Activated T-helper 17 cell treated with anti-CD3 and anti-CD28 coated beads, Interleukin-2, amount 50 U/mL, for 72 hours (primary cell): ENCODE measurements around the gene CC2D1A. TPM values are rescaled to one million over a fixed set of nuclear protein-coding genes. Genes with fewer than 3 reads are reported as not detected.

ENCODE experiments used
- ATAC-seq: fragments of 150-1000 bp; cut with Tn5 transposase; replicated peaks from 2 replicates; pipeline ENCODE4 v1.10.0; 2021; ENCODE audit warnings: mild to moderate bottlenecking, moderate library complexity
- H3K27ac Mint-ChIP-seq: one replicate; pipeline ENCODE4 v1.8.0; 2022; ENCODE audit warnings: mixed read lengths
- H3K27me3 Mint-ChIP-seq: one replicate; pipeline ENCODE4 v1.8.0; 2022; ENCODE audit warnings: mixed read lengths
- H3K36me3 Mint-ChIP-seq: one replicate; pipeline ENCODE4 v1.8.0; 2022; ENCODE audit warnings: low read depth, mild to moderate bottlenecking, mixed read lengths
- H3K4me1 Mint-ChIP-seq: one replicate; pipeline ENCODE4 v1.8.0; 2022; ENCODE audit warnings: mixed read lengths
- H3K4me3 Mint-ChIP-seq: one replicate; pipeline ENCODE4 v1.8.0; 2022; ENCODE audit warnings: mild to moderate bottlenecking, mixed read lengths
- H3K9me3 Mint-ChIP-seq: one replicate; pipeline ENCODE4 v1.8.0; 2022; ENCODE audit warnings: mixed read lengths
- total RNA-seq, 2 donors: library from RNA; stranded (reverse); gene quantifications; one replicate each; pipeline ENCODE4 v1.2.3, GENCODE V29; 2022

CC2D1A gene
- total RNA-seq, 2 donors from 2014 or later: 34.6 to 35.4 TPM

DNA sequence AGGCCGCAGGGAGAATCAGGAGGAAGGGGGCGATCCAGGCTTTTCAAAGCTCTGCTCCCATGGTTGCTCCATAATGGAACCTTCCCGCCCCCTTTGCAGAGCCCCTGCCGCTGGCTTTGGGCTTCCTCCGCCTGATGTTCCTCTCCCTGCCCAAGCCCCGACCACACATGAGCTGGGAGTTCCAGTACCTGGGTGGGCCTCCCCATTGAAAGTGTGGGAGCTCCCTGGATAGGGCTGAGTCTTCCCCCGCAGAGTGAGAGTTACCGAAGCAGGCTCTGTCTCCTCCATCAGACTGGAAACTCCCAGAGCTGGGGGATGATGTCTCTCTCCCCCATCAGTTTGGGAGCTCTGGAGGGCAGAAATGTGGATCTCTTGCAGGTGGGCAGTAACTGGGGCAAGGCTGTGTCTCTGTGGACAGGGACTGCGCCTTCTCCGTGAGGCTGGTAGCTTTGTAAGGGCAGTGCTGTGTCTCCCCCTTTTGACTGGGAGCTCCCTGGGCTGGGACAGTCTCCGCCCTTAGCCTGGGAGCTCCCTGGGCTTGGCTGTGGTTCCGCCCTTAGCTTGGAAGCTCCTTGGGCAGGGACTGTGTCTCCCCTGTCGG, 47.0 kb downstream of the CC2D1A start:
- Mint-ChIP-seq H3K27ac (peak overlapping the region; percentile 63), H3K4me1 (no peaks in the 10 kb centered on the region), H3K27me3 (no peaks in the 10 kb centered on the region), H3K9me3 (no peaks in the 10 kb centered on the region), H3K36me3 (peaks cover 49% of the 10 kb centered on the region), H3K4me3 (peak overlapping the region; percentile 96)
- ATAC-seq: no peak

GRCh38 chr19:13954185-13954584, 48.2 kb downstream of the CC2D1A start:
- H3K27me3 Mint-ChIP-seq: no peaks in the 10 kb centered on the region
- peak overlapping the region; percentile 96 for H3K4me3 Mint-ChIP-seq
- ATAC-seq: no peak
- H3K36me3 Mint-ChIP-seq: peaks cover 60% of the 10 kb centered on the region
- H3K9me3 Mint-ChIP-seq: no peaks in the 10 kb centered on the region
- no peaks in the 10 kb centered on the region for H3K4me1 Mint-ChIP-seq
- peak overlapping the region; percentile 63 for H3K27ac Mint-ChIP-seq

DNA sequence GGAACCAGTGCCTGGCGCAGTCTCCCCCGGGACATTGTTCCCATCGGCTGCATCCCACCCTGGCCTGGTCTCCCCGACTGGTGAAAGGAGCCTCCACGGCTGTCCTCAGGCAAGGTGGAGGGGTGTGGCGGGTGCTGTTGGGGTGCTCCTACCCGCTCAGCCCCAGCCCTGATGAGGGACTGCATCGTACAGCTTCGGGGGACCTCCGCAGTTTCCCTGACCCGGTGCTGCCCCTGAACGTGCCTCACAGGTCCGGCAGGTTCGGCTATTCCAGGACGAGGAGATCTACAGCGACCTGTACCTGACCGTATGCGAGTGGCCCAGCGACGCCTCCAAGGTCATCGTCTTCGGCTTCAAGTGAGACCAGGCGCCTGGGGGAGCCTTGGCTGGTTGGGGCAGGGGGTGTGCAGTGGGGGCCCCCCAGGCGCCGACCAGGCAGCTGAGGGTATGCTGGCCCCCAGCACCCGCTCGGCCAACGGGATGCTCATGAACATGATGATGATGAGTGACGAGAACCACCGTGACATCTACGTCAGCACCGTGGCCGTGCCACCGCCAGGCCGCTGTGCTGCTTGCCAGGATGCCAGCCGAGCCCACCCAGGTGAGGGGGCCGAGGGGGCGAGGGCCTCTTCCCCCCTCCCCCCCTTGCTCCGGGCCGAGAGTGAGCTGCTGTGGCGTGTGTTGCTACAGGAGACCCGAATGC, 49.8 kb downstream of the CC2D1A start:
- Mint-ChIP-seq H3K4me3 (no peak overlapping the region), H3K9me3 (no peaks in the 10 kb centered on the region), H3K36me3 (peaks cover 66% of the 10 kb centered on the region), H3K4me1 (no peaks in the 10 kb centered on the region), H3K27me3 (no peaks in the 10 kb centered on the region), H3K27ac (no peak overlapping the region)
- no peak for ATAC-seq

DNA sequence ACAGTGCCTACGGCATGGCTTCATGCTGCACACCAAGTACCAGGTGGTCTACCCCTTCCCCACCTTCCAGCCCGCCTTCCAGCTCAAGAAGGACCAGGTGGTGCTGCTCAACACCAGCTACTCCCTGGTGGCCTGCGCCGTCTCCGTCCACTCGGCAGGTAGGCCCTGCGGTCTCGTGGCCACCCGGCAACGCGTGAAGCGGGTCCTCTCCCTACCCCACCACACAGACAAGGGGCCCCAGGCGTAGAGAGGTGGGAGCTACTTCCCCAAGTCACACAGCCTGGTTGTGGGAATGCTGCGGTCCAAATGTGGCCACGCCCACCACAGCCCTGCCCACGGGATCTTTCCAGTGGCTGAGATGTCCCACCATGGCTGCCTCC, 50.4 kb downstream of the CC2D1A start:
- no peak for ATAC-seq
- Mint-ChIP-seq H3K36me3 (peaks cover 71% of the 10 kb centered on the region), H3K27me3 (no peaks in the 10 kb centered on the region), H3K4me3 (no peak overlapping the region), H3K4me1 (no peaks in the 10 kb centered on the region), H3K27ac (no peak overlapping the region), H3K9me3 (no peaks in the 10 kb centered on the region)

DNA sequence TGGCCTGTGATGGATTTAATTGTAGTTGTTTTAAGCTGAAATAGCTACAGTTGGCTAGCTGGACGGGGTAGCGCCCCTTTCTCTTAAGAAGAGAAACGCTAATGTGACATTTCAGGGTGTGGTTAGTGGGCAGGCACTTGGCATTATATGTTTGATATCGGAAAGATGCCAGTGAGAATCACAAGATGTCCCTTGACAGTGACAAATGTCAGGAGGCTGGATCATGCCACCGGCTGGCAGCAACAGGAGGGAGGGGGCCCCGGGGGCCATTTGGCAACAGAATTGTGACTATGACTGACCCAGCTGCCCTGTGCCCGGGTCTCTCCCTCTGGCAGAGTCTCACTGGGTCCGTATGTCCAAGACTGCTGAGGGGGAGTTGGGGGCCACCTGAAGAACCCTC, 51.0 kb downstream of the CC2D1A start:
- no peak for ATAC-seq
- peaks cover 72% of the 10 kb centered on the region for H3K36me3 Mint-ChIP-seq
- H3K4me3 Mint-ChIP-seq: no peak overlapping the region
- no peaks in the 10 kb centered on the region for H3K9me3 Mint-ChIP-seq
- H3K4me1 Mint-ChIP-seq: no peaks in the 10 kb centered on the region
- H3K27me3 Mint-ChIP-seq: no peaks in the 10 kb centered on the region
- no peak overlapping the region for H3K27ac Mint-ChIP-seq

- Mint-ChIP-seq H3K36me3 (peaks cover 68% of the 10 kb centered on the region), H3K4me3 (no peak overlapping the region), H3K9me3 (no peaks in the 10 kb centered on the region), H3K4me1 (no peaks in the 10 kb centered on the region), H3K27ac (no peak overlapping the region), H3K27me3 (no peaks in the 10 kb centered on the region)
- ATAC-seq: no peak
Observed at GRCh38 chr19:13958043-13958442, 52.0 kb downstream of the CC2D1A start.

GRCh38 chr19:13959141-13959961, 53.4 kb downstream of the CC2D1A start:
- Mint-ChIP-seq H3K27me3 (no peaks in the 10 kb centered on the region), H3K4me1 (no peaks in the 10 kb centered on the region), H3K27ac (no peak overlapping the region), H3K4me3 (no peak overlapping the region), H3K9me3 (no peaks in the 10 kb centered on the region), H3K36me3 (peaks cover 64% of the 10 kb centered on the region)
- ATAC-seq: no peak

- ATAC-seq: peak; percentile 28
Observed at GRCh38 chr19:13959962-13960862, 54.2 kb downstream of the CC2D1A start.

DNA sequence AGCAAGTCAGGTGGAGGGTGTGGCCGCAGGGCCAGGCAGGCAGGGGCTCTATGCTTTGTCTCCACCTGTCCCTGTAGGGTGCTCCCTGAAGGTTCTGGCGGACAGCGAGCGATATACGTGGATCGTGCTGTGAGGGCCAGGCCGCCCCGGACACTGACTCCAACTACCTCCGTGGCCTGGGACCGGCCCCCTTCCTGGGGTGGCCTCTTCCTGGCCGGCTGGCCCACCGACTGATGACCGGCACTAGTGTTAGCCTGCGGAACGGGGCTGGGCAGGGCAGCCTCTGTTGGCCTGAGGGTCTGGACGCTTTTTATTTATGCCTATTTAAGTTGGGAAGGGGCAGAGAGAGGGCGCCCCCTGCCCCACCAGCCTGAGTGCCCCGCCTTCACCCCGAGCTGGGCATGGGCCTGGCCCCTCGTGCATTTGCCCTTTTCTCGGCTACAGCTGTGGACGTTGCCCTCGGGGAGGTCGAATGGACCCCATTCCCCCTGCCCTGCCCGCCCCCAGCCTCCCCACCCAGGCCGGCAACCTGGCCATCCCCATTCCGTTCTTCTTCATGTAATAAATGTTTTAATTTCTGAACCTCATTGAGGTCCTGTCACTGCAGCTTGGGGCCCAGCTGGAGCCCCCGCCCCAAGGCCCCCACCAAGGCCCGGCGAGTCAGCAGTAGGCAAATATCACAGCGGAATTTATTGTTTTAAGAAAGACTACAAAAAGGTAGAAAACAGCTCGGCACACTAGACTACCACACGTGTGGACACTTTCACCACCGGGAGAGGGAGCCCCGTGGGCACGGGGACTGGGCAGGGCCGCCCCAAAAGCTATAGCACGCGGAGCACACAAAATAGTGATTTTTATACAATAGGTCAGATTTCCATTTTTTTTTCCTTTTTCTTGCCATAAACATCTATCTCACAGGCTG, 55.1 kb downstream of the CC2D1A start:
- ATAC-seq: no peak
- Mint-ChIP-seq H3K27me3 (no peaks in the 10 kb centered on the region), H3K27ac (no peak overlapping the region), H3K4me3 (no peak overlapping the region), H3K4me1 (no peaks in the 10 kb centered on the region), H3K36me3 (peaks cover 56% of the 10 kb centered on the region), H3K9me3 (no peaks in the 10 kb centered on the region)

More at GRCh38 chr19:13959962-13960862, 54.2 kb downstream of the CC2D1A start:
- Mint-ChIP-seq H3K4me1 (no peaks in the 10 kb centered on the region), H3K27ac (no peak overlapping the region), H3K9me3 (no peaks in the 10 kb centered on the region), H3K36me3 (peaks cover 64% of the 10 kb centered on the region), H3K27me3 (no peaks in the 10 kb centered on the region), H3K4me3 (no peak overlapping the region)

GRCh38 chr19:13961826-13962698, 56.1 kb downstream of the CC2D1A start:
- H3K36me3 Mint-ChIP-seq: peaks cover 47% of the 10 kb centered on the region

DNA sequence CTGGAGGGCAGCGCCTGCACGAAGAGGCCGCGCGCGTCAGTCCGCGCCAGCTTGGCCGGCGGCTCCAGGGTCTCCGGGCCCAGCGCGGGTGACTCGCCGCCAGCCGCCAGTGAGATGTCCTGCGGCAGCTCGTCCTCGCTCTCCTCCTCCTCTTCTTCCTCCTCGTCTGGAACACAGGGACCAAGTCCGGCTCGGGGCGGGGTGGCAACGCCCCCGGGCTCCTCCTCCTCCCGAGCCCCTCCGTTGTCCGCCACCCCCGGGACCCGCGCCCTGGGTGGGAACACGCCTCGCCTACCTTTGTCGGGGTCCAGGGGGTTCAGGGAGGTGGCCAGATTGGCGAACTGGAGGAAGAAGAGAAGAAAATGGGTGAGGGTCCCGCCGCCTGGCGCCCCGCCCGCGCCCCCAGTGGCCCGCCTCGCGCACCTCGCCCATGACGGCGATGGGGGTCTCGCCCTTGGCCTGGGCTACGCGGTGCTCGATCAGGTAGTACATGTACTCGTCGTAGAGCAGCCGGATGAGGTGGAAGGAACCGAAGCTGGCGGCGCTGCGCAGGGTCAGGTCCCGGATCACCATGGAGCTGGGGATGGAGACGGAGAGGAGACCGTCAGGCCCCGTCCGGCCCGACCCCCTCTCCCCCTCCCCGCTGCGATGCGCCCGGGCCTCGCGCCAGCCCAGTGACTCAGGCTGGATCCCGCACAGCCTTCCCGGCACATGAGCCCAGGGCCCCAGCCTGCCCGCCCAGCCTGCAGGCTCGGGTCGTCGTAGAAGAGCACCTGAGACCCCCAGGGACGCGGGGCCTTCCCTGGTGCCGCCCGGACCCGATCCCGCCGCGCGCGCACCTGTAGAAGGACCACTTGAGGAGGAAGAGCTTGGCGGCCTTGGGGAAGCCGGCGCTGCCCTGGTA, 57.0 kb downstream of the CC2D1A start:
- H3K27me3 Mint-ChIP-seq: no peaks in the 10 kb centered on the region
- H3K9me3 Mint-ChIP-seq: no peaks in the 10 kb centered on the region
- no peaks in the 10 kb centered on the region for H3K4me1 Mint-ChIP-seq
- H3K36me3 Mint-ChIP-seq: peaks cover 38% of the 10 kb centered on the region
- no peak overlapping the region for H3K27ac Mint-ChIP-seq
- no peak for ATAC-seq
- H3K4me3 Mint-ChIP-seq: no peak overlapping the region

More at GRCh38 chr19:13961826-13962698, 56.1 kb downstream of the CC2D1A start:
- H3K4me3 Mint-ChIP-seq: no peak overlapping the region
- H3K9me3 Mint-ChIP-seq: no peaks in the 10 kb centered on the region
- no peak overlapping the region for H3K27ac Mint-ChIP-seq
- H3K4me1 Mint-ChIP-seq: no peaks in the 10 kb centered on the region
- no peak for ATAC-seq
- H3K27me3 Mint-ChIP-seq: no peaks in the 10 kb centered on the region

DNA sequence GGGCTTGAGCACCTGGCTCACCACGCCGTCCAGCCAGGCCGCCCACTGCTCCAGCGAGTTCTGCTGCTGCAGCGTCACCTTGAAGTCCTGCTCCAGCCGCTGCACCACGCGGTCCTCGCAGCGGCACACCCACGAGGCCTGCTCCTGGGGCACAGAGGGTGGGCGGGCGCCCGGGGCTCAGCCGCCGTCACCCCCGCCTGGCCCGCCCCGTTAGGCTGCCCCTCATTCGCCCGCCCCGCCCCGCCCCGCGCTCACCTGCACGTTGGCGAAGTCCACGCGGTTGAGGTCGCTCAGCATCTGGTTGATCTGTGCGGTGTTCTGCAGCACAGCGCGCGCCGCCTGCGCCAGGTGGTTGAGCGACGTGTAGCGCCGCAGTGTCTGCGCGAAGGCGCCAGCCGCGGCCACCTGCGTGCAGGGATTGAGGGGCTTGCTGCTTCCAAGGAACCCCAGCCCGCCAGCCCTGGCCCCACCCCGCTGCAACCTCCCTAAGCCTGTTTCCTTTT, 57.7 kb downstream of the CC2D1A start:
- H3K36me3 Mint-ChIP-seq: peaks cover 33% of the 10 kb centered on the region
- no peaks in the 10 kb centered on the region for H3K27me3 Mint-ChIP-seq
- ATAC-seq: no peak
- H3K4me3 Mint-ChIP-seq: no peak overlapping the region
- no peak overlapping the region for H3K27ac Mint-ChIP-seq
- H3K9me3 Mint-ChIP-seq: no peaks in the 10 kb centered on the region
- no peaks in the 10 kb centered on the region for H3K4me1 Mint-ChIP-seq
